M059J (cell line): ENCODE measurements around the gene EXD3. TPM values are rescaled to one million over a fixed set of nuclear protein-coding genes. Genes with fewer than 3 reads are reported as not detected.
A peak's percentile ranks its signal among the peaks of the same experiment; 100 is the strongest.

Experiments used
- DNase-seq: peaks from one replicate; pipeline ENCODE4 v3.0.0-alpha.2; 2012; ENCODE audit warnings: low read depth
- total RNA-seq: library from RNA; depleted of rRNA; stranded (reverse); fragments of >200 nt; shearing (Covaris generic); gene quantifications from 2 replicates; pipeline ENCODE4 v1.2.3, GENCODE V29; 2014

Gene EXD3
- total RNA-seq, 1 experiment from 2014 or later, result 2.7 TPM

DNA sequence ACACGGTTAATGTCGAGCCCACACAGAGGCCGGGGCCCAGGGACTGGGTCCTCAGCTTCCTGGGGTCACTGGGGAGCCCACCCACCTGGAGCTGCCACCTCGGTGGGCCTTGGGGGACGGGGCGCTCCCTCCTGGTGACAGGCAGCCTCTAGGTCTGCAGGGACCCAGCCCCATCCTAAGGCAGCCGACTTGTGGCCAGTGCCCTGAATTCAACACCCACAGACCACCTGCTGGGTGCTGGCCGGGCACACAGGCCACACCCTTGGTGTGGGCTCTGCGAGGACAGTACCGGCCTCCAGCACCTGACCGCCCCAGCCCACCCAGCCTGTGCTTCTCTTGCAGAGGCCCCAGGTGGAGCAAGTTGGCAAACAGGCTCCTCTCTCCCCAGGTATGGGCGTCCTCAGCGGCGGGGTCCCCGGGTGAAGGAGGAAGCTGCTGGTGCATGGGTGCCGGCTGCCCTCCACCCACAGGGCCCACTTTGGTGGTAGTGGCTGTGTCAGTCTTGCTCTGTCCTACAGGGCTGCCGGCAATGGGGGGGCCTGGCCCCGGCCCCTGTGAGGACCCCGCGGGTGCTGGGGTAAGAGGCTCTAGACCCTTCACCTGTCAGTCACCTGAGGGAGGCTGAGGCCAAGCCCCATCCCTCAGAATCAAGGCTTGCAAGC, 9.9 kb upstream of the EXD3 start:
- DNase-seq, result no peak

DNA sequence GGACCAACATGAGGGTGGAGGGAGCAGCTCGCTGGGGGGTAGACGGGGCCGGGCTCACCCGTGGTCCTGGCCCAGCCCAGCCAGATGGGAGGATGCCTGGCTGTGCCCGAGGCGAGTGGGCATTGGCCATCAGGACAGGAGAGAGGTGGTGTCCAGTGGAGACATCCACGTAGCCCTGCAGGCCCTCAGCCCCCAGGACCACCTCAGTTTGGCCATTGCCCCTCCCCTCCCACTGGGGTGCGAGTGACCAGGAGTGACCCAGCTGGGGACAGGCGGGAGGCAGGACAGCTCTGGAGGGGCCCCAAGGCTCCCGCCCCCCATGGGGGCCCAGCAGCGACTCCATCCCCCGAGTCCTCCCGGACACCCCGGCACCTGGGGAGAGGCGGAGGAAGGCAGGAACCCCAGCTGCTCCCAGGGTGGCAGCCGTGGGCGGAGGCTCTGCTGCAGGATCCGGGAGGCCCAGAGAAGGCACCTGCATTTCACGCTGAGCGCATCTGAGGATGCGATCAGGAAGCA, 8.5 kb upstream of the EXD3 start:
- no peak for DNase-seq

DNA sequence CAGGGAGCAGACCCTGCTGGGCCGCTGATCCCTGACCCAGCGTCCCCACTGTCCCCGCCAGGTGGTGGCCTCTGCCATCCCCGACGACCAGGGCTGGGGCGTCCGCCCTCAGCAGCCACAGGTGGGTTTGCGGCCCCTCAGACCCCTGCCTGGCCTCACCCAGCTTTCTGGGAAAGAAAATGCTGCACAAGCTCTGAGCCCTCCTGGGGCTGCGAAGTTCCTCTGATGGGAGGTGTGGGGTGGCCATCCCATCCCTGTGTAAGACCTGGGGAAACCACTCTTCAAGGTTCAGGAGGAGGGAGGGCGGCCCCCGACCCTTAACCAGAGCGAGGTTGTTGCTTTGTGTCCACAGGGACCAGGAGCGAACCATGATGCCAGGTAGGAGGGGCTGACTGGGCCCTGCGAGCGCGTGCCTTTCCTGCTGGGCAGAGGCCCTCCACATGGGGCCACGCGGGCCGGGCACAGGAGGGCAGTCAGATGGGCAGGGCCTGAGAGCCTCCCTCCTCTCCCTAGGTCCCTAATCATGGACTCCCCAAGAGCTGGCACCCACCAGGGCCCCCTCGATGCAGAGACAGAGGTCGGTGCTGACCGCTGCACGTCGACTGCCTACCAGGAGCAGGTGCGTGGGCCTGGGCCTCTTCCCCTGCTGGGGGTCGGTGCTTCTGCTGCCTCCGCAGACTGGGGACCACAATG, 7.9 kb upstream of the EXD3 start:
- DNase-seq, result no peak

DNA sequence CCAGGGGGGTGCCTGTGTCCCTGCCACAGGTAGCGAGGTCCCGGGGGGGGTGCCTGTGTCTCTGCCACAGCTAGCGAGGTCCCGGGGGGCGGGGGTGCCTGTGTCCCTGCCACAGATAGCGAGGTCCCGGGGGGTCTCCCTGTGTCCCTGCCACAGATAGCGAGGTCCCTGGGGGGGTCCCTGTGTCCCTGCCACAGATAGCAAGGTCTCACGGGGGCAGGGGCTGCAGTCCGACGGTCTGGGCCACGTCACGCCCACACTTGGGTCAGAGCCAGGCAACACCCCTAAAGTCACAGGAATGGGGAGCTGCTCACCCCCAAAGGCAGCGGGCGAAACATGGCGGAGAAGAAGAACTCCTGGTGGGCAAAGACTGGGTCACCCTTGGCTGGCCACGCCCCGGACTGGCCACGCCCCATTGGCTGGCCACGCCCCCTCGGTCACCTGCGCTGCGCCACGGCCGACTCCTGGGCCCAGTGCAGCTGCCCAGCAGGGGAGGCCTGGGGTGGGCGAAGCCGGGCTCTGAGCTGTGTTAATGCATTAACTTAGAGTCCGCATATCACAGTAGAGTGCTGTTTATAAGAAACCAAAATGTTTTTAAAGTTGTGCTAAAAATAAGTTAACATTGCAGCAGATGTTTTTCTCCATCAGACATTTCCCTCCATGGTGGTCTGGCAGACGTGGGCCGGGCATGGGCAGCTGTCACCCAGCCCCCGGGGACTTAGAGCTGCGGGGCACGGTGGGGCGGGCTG, 7.2 kb upstream of the EXD3 start:
- DNase-seq, result no peak

DNA sequence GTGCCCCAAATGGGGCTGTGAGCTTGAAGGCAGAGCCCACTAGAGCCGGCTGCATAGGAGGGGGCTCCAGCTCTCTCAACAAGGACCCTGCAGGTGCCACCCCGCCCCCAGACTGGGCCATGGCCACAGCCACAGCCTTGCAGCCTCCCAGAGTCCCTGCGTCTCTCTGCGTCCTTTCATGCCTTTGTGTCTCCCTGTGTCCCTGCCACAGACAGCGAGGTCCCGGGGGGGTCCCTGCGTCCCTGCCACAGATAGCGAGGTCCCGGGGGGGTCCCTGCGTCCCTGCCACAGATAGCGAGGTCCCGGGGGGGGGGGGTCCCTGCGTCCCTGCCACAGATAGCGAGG, 6.6 kb upstream of the EXD3 start:
- DNase-seq, result no peak

DNA sequence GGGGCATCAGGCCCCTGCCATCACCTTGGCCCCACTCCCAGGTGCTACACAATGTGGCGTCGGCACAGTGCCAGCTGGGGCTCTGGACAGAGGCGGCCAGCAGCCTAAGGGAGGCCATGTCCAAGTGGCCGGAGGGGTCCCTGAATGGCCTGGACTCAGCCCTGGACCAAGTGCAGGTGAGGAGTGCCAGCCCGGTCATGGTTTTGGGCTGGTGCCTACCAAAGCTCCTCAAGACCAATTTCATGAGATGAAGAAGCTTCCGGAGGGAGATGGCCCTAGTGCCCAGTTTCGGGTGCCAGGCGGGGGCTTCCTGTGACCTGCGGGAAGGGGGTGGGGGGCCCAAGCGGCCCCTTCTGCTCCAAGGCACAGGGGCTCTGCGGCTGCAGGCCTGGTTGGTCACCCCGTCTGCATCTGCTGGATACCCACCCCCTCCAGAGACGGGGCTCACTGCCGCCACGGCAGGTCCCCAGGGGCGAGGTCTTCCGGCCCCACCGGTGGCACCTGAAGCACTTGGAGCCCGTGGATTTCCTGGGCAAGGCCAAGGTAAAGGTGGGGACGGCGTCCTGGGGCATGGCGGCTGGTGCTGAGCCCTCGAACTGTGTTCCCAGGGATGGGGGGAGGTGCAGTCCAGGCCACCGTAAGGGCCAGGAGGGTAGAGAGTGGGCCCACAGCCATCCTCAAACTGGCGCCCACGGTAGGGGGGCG, 6.0 kb upstream of the EXD3 start:
- no peak for DNase-seq

DNA sequence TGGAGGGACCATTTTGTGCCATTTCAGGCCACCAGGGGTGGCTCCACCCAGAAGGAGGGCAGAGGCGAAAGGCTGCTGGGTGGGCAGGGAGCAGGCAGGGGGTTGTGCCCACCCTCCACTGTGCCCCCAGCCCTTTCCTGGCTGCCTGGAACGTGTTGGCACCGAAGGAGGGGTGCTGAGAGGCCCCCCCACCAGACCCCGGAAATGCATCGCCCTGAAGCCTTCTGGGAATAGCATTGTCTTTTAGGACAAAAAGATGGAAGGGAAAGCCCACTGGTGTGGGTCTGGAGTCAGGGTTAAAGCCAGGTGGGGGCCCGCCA, 5.3 kb upstream of the EXD3 start:
- DNase-seq, result no peak

DNA sequence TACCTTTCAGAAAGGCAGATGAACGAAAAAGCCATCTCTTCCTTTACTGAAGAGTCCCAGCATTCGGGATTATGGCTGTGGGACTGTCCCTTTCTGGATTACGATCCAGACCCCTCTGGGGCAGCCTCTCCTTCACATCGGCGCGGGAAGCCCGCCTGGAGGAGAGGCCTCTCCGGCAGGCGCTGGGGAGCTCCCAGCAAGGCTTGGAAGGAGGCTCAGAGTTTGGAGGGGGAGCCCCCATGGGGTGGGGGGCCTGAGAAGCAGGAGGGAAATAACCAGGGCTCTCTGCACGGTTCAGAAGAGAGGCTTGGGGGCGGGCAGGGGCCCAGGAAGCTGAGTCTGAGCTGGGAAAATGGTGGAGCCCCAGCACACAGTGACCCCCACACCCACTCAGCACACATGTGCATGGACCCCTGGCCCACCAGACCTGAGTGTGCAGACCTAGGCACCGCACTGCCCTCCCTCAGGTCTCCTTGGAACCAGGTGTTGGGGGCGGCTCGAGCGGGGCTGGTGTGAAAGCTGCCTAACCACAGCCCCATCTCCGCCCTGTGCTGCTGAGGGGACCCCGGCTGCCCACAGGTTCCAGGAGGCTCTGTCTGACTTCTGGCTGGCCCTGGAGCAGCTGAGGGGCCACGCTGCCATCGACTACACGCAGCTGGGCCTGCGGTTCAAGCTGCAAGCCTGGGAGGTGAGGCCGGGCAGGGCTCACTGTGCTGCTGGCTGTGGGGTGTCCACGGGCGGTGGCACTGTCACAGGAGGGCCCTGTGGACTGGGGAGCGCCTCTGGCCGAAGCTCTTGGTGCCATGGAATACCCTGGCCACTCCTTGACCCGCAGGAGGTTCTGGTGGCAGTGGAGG, 4.7 kb upstream of the EXD3 start:
- DNase-seq, result no peak

DNA sequence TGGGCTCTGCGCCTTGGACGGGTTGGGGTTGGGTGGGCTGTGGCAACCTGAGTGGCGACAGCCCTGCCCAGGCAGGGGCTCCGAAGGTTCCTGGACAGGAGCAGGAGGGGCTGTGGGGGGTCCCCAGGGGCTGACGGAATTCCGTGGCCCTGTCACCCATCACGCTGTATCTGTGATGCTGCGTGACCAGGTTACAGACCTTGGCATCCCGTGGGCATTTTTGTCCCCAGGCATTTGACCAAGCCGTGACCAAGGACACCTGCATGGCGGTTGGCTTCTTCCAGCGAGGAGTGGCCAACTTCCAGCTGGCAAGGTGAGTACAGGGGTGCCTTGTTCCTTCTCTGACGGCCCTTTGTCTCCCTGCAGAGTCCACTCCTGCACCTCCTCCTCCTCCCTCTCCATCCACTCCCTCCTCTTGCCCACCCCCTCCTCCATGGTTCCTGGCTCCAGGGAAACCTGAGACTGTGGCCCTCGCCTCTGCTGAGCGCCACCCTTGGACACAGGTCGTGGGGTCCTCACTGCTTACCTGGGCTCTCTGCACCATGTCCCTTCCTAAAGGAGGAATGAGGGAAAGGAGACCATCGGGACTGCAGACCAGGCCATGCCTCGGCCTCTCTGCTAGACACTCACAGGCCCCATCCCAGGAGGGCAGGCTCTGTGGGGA, 3.2 kb upstream of the EXD3 start:
- DNase-seq, result no peak

DNA sequence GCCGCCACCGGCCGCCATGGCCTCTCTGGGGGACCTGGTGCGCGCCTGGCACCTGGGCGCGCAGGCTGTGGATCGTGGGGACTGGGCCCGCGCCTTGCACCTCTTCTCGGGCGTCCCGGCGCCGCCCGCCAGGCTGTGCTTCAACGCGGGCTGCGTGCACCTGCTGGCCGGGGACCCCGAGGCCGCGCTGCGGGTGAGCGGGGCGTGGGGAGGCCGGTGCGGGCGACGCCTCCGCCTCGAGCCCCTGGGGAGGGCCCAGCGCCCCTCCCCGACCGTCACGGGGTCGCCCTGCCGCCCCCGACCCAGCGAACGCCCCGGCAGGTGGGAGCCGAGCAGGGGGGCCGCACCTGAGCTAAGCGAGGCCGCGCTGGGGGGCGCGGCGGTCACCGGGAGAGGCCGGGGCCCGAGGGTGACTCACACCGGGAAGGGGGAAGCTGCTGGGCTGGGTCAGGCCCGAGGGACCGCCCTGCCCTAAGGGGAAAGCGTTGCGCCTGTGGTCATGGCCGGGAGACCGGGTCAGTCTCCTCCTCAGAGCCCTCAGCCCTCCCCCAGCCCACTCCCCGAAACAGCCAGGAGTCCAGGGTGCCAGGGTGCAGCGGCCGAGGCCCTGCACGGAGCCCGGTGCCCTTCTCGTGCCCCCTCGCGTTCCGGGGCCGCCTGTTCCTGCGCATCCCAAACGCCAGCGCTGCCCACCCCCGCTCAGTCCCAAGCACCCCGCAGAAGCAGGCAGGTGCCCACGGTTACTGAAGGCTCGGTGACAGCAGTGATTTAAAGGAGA, 741 bp upstream of the EXD3 start:
- DNase-seq, result peak; percentile 31

DNA sequence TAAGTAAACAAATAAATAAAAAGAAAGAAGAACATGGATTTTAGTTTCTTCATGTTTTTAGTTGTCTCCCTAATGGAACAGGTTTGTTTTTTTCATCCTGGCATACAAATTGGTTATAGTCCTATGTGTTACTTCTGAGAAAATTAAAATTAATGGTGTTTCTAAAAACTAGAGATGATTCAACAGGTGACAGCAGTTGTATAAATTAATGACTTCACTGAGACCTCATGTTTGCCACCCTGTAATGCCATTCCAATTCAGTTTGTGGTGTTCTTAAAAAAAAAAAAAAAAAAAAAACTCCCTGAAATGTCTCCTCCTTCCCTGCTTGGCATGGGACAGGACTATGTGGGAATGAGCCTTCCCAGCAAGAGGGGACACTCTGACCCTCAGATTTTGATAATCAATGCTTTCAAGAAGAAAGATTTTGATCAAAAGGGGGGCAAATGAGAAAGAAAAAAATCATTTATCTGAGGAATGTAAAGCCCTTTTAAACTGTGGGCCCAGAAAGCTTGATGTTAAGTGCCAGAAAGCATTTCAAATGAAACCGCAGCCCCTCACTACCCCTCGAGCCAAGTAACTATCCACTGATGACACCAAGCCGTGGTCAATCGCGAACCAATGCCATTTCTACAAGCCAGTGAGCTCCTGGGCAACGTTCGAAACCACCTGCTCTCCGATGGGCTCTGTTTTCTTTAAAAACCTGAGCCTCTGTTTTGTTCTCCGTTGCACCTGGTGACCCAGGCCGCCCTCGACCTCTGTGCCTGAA, 941 bp downstream of the EXD3 start:
- no peak for DNase-seq

DNA sequence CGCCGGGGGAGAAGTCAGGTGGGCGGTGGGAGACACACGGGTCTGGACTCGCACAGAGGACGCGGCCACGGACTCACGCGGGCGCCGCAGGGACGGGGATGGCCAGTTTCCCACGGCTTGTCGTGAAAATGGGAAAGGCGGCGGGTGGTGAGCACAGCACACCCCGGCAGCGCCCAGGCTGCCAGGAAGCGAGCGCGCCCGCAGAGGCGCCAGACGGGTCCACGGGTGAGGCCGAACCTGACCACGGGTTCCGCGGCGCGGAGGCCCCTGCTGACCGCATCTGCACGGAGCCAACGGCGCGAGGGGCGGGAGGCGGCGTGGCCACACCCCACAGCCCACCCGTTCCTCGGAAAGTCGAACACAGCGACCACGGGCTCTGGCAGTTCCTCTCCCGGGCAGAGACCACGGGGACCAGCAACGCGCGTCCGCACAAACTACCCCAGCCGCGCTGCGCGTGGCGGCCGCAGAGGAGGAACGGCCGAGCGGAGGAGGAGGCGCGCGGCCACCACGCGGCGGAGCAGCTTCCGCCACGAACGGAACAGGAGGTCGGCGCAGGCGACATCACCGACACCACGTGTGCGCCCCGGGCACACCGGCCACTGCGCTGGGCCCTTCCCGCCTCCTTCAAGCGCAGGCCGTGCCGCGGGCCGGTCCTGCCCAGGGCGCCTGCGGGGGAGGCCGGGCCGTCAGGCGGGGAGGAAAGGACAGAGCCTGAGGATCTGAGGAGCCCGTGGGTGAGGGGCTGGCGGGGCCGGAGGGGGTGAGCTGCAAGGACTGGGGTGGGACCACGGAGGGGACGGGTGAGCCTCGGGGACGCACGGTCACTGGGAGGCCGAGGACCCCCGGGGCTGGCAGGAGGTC, 5.6 kb downstream of the EXD3 start:
- DNase-seq, result no peak

DNA sequence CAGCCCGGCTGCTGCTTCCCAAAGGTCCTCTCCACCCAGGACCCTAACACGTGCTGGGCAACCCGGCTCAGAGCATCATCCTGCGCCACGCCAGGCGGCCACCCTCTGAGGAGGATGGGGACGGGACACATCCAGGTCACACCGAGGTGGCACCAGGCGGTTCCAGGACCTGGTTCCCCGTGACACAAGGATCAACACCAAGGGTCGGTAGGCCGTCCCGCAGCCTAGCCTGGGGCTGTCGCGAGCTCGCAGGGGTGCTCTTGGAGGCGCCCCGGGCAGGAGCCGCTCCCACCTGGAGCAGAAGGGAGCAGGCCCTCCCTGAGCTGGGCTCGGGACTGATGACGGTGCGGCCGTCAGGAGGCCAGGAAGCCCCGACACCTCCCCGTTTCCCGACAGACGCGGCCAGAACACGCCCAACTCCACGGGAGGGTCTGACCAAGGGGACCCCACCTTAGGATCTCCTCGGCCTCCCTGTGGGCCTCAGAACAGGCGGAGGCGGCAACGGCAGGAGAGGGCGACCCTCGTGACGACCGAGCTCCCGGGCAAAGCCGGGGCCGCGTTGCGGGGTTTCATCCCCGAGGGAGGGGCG, 6.3 kb downstream of the EXD3 start:
- DNase-seq, result no peak

DNA sequence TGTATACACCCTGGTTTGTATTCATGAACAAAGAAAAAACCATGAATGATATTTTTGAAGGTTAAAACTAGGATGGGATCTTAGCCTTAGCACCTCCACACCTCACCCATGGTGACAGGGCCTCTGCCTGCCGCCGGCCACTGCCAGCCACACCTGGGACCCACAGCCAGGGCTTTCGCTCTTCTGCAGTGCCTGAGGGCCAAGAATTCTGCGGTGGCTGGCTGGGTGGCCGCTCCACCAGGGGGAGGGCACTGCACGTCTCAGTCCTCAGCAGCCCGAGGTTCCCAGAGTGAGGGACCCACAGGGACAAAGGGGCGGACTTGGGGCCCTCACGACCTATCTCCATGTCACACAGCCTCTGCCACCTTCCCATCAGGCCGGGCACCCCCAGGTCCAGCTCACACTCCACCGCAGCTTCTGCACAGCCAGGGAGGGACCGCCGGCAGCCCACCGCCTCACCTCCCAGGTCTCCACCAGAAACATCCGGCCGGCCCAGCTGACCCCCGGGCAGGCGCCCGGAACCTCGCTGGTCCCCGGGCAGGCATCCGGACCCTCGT, 6.9 kb downstream of the EXD3 start:
- DNase-seq, result no peak

DNA sequence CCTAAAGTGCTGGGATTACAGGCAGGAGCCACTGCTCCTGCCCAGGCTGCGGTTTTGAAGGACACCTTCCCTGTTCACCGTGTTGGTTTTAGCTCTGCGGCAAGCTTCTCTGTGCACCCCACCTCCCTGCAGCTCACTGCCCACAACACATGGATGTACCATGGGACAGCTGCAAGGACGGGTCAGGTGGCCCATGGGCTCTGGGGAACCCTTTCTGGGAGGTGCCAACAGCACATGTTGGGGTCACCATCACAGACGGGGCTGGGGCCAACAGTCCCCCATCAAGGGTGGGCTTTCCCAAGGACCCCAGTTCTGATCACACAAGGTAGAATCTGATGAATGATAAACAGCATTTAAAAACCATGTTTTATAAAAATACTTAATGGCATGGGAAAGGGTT, 7.5 kb downstream of the EXD3 start:
- no peak for DNase-seq

DNA sequence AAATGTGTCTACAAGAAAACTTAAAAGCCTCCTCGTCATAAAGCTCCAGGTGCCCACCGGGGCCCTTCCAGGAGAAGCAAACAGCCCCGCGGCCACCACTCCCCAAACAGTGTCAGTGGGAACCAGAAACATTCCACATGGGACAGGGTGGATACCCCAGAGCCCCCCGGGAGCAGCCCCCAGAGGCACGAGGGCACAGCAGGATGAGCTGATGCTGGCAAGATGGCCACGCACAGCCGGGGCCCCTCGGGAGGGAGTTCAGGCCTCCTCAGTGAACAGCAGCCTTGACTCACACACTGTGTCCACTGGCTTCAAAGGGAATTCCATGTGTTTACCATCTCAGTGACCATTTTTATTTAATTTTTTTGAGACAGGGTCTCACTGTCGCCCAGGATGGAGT, 10.5 kb downstream of the EXD3 start:
- DNase-seq, result peak; percentile 16

DNA sequence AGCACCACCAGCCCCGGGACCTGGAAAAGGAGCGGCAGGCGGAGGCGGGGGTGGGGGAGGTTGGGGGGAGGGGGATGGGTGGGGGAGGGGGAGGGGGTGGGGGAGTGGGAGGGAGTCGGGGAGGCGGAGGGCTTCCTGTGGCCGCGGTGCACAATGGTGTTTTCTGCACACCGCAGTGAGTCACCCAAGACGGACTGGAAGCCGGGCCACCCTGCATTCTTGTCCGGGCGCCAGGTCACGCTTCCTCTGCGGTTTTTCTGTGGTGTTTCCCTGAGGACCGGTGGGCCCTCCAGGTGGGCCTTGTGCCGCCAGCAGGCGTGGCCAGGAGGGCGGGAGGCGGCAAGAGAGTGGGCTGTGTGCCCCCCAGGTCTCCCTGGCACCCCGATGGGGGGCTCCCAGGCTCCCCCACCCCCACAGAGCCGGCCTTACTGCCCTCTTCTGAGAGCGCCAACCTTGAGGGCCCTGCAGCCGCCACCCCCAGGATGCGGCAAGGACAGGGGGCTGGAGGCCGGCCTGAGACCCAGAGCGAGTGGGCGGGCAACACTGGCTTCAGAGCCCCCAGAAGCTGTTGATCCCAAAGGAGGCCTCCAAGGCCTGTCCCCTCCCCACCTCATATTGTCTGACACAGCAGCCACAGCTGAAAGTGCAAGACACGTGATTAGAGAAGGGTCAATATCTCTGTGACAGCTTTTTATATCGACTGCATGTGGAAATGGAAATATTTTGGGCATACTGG, 11.1 kb downstream of the EXD3 start:
- DNase-seq, result peak; percentile 96
